Measurements from ENCODE around the gene ENO1. TPM values are rescaled to one million over a fixed set of nuclear protein-coding genes. Genes with fewer than 3 reads are reported as not detected.

The ENO1 gene
- total and polyA plus RNA-seq, 10 of the 15 experiments (the other 5 are each of a cell fraction or from before 2014, with no cell fraction given), result 1,850 to 4,219 (median 2,331) TPM

- Histone ChIP-seq H3K9me3 (replicated peaks; ENCODE audit: control insufficient read depth, insufficient read depth, low read length) (no peaks in the 10 kb centered on the region; the same call in 2 of the 3 replicates), H3K4me3 (no peak overlapping the region), H3K36me3 (ENCODE audit: control insufficient read depth in 2 of 2, insufficient read depth in 2 of 2, low read length in 1 of 2) (no peaks in the 10 kb centered on the region), H3K79me2 (ENCODE audit: control insufficient read depth, insufficient read depth, low read length) (no peaks in the 10 kb centered on the region), H2AFZ (ENCODE audit: control insufficient read depth, low read depth, low read length) (no peak overlapping the region), H4K20me1 (ENCODE audit: control insufficient read depth, insufficient read depth) (no peaks in the 10 kb centered on the region), H3K4me1 (ENCODE audit: control insufficient read depth, insufficient read depth, low read length) (no peaks in the 10 kb centered on the region), H3K9ac (ENCODE audit: control insufficient read depth, insufficient read depth, low read length) (no peak overlapping the region), H3K27ac (ENCODE audit: control insufficient read depth, insufficient read depth) (no peak overlapping the region), H3K4me2 (ENCODE audit: control insufficient read depth, insufficient read depth) (no peak overlapping the region), H3K27me3 (replicated peaks in 1 of 2; ENCODE audit: control insufficient read depth in 2 of 2, insufficient read depth in 2 of 2, low read length in 1 of 2) (no peaks in the 10 kb centered on the region)
- 64% methylated on average over 7 of the region's 7 CpGs for WGBS (ENCODE audit: insufficient coverage, insufficient replicate concordance, low lambda C conversion rate, missing lambda C conversion rate)
- intact Hi-C loops (cut with micrococcal nuclease; ENCODE audit: unreplicated experiment) (no loop called here), in situ Hi-C loops (cut with MboI) (loop anchor here (5.0 kb wide), 1 partner anchor 278 kb away; no protein-coding TSS in a partner anchor)
- TF ChIP-seq ZBTB33 (IDR thresholded peaks at IDR 0.05) (peak; percentile 82; the same call in 1 of the 2 replicates), MTA3 (IDR thresholded peaks at IDR 0.05; ENCODE audit: borderline replicate concordance, low read length) (no peak)
- SMC1A ChIA-PET (ENCODE audit: uncharacterized antibody, unreplicated experiment), result interaction anchor here (1.3 to 2.8 kb wide), 2 partner anchors 8 to 112 kb away, joined by 4 to 12 read pairs; no protein-coding TSS in a partner anchor
- no peak for DNase-seq (ENCODE audit: low read depth, low spot score)
- CTCF ChIA-PET, result interaction anchor here (0.5 to 3.0 kb wide), 5 partner anchors 9 to 290 kb away, joined by 3 to 19 read pairs (median 5); no protein-coding TSS in a partner anchor
- ATAC-seq, result no peak
- POLR2A ChIA-PET, result interaction anchor here (1.0 kb wide), 1 partner anchor 27 kb away, joined by 3 read pairs; no protein-coding TSS in a partner anchor
- no peak for FAIRE-seq
- RAD21 ChIA-PET (ENCODE audit: unreplicated experiment), result interaction anchor here (1.1 to 1.4 kb wide), 2 partner anchors 9 to 77 kb away, joined by 3 to 4 read pairs; no protein-coding TSS in a partner anchor
- BruUV-seq (replicated peaks), result no TSS peak
Observed at GRCh38 chr1:8839990-8840389, 38.5 kb downstream of the ENO1 start.

GRCh38 chr1:8835941-8836643, 42.4 kb downstream of the ENO1 start:
- no peaks in the 10 kb centered on the region for H3K27me3 ChIP-seq (replicated peaks in 1 of 2; ENCODE audit: control insufficient read depth in 2 of 2, insufficient read depth in 2 of 2, low read length in 1 of 2)
- H3K9ac ChIP-seq (ENCODE audit: control insufficient read depth, insufficient read depth, low read length), result no peak overlapping the region
- no TSS peak for BruUV-seq (replicated peaks)
- ATAC-seq, result no peak
- intact Hi-C loops (cut with micrococcal nuclease; ENCODE audit: unreplicated experiment), result no loop called here
- no peak overlapping the region for H3K4me3 ChIP-seq
- no peaks in the 10 kb centered on the region for H3K79me2 ChIP-seq (ENCODE audit: control insufficient read depth, insufficient read depth, low read length)
- no peak overlapping the region for H3K27ac ChIP-seq (ENCODE audit: control insufficient read depth, insufficient read depth)
- no peak overlapping the region for H3K4me2 ChIP-seq (ENCODE audit: control insufficient read depth, insufficient read depth)
- FAIRE-seq, result no peak
- ChIA-PET POLR2A (no interaction called here), RAD21 (ENCODE audit: unreplicated experiment) (no interaction called here), SMC1A (ENCODE audit: uncharacterized antibody, unreplicated experiment) (interaction anchor here (0.8 kb wide), 1 partner anchor 12 kb away, joined by 3 read pairs; no protein-coding TSS in a partner anchor), CTCF (interaction anchor here (1.0 to 1.3 kb wide), 3 partner anchors 13 to 23 kb away, joined by 3 to 5 read pairs (median 5); no protein-coding TSS in a partner anchor)
- in situ Hi-C loops (cut with MboI), result no loop called here
- H3K4me1 ChIP-seq (ENCODE audit: control insufficient read depth, insufficient read depth, low read length), result no peaks in the 10 kb centered on the region
- no peaks in the 10 kb centered on the region for H3K36me3 ChIP-seq (ENCODE audit: control insufficient read depth in 2 of 2, insufficient read depth in 2 of 2, low read length in 1 of 2)
- H3K9me3 ChIP-seq (replicated peaks; ENCODE audit: control insufficient read depth, insufficient read depth, low read length), result no peaks in the 10 kb centered on the region; the same call in 2 of the 3 replicates
- WGBS (ENCODE audit: insufficient coverage, insufficient replicate concordance, low lambda C conversion rate, missing lambda C conversion rate), result 55% methylated on average over 14 of the region's 14 CpGs
- no peak for DNase-seq (ENCODE audit: low read depth, low spot score)
- no peaks in the 10 kb centered on the region for H4K20me1 ChIP-seq (ENCODE audit: control insufficient read depth, insufficient read depth)
- H2AFZ ChIP-seq (ENCODE audit: control insufficient read depth, low read depth, low read length), result no peak overlapping the region
- TF ChIP-seq IRF3 (IDR thresholded peaks at IDR 0.05), result no peak

All from GM12878 (cell line).